GM21619 (cell line): Measurements from ENCODE around the gene LOXL3.

ENCODE experiments used
- ATAC-seq: cut with Tn5 transposase; IDR thresholded peaks from one replicate; pipeline ENCODE4 v1.9.1; 2021; ENCODE audit not compliant: unreplicated experiment

Gene LOXL3

DNA sequence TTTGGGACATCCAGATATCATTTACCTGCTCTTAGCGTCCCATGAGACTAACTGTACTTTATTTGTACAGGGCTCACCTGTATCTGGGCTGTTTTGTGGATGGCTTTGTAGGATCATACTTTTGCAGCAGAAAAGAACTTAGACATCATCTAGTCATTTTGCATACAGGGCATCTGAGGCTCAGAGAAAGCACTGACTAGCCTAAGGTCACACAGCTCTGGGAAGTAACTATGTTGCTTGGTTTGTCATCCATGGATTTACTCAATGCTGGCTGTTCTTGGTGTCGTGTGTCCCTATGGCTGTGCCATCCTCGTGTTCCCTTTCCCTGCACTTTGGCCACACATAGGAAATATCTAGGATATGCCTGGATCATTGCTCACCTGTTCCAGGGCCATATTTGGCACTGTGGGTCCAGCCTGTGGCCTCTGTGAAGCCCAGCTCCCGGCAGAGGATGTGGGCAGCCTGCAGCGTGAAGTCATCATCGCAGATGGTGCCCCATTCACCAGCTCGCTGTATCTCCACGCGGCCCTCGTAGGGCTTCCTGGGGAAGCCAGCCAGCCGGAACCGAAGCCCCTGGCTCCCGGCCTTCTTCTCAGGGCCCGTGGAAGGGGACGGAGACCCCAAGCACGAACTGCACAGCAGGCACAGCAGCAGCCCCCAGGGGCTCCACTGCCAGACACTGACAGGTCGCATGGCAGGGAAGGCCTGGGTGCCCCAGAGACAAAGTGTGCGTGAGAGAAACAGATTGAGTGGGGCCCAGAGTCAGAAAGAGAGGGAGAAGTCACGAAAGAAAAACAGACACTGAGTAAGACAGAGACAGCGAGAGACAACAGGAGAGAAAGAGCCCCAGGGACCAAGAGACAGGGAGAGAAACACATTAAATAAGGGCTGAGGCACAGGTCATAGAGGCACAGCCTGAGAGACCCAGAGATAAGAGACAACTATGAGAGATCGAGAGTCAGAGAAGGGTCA, 1.5 kb downstream of the LOXL3 start:
- no peak for ATAC-seq

DNA sequence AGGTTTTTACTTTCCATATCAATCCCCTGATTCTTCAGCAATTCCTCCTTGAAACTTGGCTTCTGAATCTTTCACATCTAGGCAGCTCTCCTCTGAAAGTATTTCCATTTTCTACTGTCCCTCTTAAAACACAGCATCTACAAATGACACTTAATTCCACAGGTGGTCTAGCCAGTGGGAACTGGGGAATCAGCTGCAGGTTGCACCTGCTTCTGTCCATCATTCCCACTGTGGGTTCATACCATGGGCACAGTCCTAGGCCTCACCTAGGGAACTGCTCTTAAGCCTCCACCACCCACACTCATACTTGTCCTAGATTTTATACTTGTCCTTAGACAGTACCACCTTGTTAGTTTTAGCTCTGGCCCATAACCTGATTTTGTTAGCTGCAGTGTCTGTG, 2.2 kb downstream of the LOXL3 start:
- no peak for ATAC-seq

DNA sequence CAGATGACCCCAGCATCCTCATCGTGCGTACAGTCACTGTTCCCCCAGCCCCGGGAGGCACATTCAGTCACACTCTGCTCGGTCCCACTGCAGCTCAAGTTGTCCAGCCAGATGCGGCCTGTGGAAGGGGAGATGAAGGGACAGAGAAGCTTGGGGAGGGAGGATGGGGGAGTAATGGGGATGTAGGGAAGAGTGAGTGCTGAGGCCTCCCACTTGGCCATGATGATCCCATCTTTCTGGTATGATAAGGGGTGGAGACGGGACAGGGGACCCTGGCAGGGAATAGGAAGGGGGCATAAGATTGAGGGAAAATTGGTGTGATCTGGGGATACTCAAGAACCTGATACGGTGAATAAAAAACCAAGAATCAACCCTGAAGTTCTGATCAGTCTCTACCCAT, 3.5 kb downstream of the LOXL3 start:
- no peak for ATAC-seq

DNA sequence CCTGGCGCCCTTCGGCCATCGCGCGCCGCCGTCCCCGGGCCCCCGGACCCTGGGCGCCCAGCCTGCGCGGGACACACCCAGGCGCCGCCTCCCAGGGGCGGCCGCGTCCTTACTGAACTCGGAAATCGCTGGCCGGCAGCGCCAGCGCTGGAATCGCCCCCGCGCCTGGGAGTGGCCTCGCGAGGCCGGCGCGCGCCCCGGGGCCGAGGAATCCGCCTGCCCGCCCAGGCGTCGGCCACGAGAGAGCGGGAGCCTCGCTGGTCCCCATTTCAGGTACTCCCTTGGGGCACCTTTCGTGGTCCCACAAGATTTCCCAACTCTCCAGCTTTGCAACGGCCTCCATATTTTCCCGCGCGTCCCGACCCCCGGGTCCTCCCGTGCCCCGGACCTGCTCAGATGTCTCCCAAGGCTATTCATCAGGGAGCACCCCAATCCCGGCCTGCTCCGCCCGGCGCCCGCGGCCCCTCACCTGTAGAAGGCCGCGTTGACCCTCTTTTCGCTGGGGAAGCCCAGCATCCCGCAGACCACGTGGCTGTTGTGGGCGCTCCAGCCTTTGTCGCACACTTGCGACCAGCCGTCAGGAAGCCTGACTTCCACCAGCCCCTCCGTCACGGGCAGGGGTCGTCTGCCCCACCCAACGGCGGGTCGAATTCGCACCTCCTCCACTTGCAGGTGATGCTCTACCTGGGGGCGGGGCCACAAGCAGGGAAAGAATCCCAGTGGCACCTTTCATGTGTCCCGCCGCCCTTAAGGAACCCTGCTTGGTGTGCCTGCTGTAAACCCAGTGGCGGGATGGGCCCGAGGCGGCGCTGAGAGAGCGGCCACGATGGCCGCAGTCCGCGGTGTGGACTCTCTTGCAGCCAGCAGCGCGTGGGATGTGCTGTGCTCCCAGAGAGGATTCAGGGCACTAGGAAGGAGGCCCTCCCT, 4.6 kb downstream of the LOXL3 start:
- no peak for ATAC-seq

DNA sequence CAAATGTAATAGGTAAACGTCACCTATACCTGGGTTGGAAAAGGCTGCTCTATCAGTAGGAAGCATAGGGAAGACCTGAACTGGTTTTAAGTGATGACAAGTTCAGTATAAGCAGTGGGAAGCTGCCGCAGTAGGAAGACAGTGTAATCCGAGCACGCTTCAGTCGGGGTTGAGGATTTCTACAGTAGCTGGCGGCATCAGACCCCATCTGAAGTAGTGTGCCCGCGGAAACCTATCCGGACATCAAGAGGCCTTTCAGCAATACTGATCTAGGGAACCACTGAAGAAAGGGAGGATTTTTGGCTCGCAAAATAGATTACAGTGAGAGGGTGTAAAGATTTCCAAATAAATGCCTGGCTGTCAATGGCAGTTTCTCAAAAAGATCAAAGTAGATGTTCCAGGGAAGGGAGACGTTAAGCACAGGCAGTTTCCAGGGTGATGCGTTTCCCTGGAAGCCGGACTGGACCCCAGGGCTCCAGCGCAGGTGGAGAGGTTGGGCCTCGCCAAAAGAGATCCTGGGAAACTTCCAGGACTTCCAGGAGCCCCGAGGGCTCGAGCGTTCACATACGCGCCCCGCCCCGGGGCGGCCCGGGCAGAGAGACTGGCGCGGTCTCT, 5.3 kb downstream of the LOXL3 start:
- ATAC-seq: no peak

DNA sequence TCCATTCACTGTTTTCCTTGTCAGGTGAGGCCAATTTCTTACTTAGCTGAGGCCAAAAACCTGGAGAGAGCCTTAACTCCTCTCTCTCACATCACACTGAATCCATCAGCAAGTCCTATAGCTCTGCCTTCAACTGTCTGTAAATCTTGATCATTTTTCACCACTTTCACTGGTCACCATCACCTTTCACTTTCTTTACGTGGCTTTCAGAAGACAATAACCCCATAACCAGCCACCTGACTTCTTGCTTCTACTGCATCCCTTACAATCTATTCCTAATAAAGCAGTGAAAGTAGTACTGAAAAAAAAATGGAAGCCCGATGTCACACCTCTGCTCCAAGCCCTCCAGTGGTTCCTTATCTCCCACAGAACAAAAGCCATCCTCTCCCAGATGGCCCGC, 7.7 kb downstream of the LOXL3 start:
- no peak for ATAC-seq

DNA sequence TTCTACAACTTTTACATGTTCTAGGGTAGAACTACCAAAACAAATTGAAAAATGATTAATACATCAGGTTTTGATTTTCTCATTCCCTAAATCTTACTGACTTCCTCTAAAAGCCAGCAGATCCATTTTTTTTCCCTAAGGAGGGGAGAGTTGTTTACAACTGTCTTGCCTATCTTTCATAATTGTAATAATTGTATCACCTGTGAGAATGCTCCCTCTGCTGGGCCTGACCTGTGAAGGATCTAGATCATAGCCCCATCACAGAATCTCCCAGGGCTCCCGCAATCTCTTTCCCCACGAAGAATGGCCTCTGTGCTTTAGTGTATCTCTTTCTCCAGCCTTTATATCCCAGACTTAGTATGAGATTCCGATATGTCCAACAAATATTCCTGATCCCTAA, 9.1 kb downstream of the LOXL3 start:
- no peak for ATAC-seq

DNA sequence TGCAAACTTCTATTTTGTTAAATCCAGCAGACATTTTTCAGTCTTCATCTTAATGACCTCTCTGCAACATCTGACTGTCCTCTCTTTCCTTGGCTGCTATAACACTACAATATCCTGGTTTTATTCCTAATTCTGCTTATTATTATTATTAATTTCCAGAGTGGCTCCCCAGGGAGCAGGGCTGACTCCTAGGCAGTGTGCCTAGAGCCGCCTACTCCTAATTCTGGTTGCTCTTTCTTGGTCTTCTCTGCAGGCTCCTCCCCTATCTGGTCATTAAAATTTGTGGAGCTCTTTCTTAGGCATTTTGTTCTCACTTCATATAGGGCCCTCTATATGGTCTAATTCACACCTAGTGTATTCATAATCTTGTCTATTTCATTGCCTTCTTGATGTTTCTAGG, 10.8 kb downstream of the LOXL3 start:
- ATAC-seq: no peak

DNA sequence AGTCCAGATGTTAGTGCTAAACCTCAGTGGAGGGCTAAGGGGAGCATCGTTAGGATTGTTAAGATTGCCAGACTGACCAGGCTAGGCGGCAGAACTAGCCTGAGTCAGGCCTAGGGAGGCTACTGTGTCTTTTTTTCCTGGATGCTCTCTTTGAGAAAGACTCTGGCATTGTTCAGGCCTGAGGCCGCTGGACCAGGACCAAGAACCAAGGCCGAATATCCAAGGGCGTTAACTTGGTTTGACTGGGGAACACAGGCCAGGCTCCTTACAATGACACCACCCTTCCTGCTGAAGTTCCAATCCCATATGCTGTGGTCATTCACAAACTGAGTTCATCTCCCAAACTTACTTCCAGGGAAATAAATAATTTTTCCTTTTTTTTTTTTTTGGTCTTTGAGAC, 13.5 kb downstream of the LOXL3 start:
- no peak for ATAC-seq

DNA sequence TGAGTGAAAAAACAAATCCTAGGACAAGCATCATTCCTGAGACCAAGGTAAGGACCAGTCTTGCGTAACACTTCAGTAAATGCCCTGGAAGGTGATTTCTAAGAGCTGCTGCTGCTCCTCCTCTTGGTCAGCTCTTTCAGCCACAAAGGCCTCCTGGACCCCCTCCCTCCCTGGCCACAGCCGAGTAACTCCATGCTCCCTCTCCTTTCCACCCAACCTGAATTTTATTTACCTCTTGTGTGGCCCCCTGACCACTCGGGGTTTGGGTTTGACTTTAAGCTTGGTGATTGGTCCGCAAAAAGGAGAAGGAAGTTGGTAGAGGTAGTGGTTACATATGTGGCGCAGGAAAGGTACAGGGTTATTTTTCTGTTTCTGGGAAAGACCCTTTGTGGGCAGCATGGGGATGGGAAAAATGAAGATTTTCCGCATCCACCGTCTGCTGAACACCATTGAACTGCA, 14.8 kb downstream of the LOXL3 start:
- no peak for ATAC-seq

DNA sequence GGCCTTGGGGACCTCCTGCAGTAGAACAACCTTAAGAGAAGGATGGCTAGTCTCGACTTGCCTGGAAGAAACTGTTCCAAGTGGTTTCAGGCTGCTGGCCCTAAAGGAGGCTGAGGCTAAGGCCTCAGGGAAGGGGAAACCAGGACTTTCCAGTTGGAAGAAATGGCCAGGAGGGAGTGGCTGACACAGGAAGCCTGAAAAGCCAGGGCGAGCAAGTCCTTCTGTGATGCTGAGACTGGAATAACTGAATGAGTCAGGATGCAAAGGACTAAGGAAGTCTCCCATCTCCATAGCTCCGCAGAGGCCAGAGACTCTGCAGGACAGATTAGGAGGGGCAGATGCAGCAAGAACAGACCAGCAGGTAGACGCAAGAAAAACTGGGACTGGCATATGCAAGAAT, 16.6 kb downstream of the LOXL3 start:
- no peak for ATAC-seq

DNA sequence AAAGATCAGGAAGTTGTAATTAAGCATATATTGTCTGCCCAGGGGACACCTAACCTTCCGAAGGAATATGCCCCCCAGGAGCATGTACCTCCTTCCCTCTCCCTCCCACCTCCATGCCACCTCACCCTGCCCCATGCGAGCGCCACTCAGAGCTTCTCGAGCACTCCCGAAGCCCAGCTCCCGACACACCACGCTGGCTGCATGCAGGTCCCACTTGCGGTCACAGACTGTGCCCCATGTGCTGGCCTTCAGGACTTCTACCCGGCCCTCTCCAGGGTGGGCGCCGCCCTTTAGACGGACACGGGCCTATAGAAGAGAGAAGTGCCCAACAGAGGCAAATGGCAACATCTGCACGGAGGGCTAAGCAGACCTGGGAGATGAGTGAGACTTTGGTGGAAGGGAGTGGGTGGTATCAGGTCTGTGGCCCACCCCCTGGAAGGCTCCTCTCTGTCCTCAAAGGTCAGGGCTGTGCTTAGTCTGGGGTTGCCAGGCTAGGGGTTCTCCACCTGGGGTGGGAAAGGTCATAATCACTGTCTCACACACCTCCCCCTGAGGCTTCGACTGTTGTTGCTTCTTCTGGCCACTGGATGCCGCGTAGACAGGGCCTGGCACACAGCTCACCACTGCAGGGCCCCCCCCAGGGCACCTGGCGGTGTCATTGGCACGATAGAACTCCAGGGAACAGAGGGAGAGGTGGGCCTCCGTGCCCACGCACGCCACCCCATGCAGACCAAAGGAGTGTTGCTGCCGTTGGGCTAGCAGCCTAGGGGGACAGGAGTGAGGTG, 17.4 kb downstream of the LOXL3 start:
- ATAC-seq: no peak

DNA sequence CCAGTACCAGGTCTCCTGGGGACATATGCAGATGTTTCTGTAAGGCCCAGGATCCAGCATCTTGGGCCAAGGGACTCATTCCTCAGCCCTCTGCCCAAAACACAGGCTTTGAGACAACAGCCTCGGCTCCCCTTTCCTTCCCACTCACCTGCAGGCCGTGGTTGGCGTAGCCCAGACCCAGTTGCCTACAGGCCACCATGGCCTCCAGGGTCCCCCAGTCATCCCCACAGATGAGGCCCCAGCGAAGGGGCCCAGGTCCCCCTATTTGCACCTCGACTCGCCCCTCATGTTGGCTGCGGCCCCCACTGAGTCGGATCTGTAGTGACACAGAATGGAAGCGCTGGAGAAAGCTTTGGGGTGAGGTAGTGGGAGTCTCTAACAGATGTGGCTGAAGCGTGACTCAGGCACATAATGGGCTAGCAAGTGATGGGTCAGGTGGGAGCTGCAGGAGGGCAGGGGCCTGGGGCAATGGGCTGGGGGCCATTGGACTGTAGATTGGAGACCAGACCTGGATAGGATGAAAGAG, 18.2 kb downstream of the LOXL3 start:
- ATAC-seq: no peak

DNA sequence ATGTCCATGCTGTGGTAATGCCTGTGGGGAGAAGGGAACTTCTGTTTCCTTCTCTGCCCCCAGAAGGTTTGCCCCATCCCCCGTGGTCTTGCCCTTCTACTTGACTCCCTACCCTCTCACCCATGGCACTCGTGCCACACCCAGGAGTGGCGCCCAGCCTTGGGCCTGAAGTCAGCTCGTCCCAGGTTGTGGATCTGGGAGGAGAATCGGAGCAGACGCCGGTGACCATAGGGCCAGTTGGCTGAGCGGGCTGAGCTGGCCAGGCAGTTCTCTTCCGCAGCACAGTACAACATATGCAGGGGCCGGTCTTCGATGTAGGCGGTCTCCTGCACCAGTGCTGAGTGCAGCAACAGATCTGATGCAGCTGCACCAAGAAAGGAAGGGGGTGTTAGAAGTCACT, 19.3 kb downstream of the LOXL3 start:
- no peak for ATAC-seq

DNA sequence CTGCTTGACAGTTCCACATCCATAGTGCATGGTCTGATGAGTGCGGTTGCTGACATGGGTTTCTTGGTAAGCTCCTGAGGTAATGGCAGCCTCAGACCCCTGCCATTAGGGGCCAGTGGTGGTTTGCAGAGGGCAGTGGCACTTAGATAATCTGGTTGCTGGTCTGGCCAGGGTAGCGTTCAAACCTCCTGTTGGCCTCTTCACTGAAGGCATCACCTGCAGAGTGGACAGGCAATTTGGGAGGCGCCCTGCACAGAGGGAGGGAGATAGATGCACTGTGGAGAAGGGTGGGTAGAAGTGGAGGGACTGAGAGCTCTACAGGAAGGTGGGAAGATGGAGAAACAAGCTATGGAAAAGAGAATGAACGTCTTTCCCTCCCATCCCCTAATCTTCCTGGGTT, 20.3 kb downstream of the LOXL3 start:
- ATAC-seq: no peak

DNA sequence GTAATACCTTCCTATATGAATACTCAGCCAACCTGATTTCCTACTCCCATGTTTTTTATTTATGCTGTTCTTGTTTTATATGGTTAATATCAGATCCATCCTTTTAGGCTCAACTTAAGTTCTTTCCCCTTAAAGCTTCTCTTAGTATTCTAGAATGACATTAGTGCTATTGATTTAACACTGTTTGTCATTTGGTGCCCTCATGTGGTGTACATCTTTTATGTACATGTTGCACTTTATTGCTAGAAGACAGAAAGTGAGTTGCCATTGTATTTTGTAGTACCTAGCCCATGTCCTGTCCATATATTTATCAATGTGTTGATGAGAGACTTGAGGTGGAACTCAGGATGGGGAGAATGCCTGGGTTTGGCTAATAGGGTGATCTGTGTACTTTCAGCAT, 21.5 kb downstream of the LOXL3 start:
- ATAC-seq: no peak

DNA sequence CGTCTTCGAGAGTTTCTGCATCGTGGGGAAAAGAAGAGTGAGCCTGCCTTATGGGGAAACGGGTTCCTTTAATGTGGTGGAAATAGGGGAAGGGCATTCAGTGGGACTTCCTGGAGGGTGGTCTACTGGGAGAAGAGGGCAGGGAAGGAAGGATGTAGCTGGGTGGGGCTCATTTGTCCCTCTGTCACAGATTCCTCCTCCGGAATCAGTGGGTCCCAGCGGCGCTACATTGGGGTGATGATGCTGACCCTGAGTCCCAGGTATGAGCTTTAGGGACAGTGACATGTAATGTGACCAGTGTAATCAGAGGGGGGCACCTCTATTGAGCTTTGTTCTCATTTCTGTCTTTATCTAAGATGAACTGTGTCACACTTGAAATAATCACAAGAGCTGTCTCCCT, 22.1 kb downstream of the LOXL3 start:
- no peak for ATAC-seq

DNA sequence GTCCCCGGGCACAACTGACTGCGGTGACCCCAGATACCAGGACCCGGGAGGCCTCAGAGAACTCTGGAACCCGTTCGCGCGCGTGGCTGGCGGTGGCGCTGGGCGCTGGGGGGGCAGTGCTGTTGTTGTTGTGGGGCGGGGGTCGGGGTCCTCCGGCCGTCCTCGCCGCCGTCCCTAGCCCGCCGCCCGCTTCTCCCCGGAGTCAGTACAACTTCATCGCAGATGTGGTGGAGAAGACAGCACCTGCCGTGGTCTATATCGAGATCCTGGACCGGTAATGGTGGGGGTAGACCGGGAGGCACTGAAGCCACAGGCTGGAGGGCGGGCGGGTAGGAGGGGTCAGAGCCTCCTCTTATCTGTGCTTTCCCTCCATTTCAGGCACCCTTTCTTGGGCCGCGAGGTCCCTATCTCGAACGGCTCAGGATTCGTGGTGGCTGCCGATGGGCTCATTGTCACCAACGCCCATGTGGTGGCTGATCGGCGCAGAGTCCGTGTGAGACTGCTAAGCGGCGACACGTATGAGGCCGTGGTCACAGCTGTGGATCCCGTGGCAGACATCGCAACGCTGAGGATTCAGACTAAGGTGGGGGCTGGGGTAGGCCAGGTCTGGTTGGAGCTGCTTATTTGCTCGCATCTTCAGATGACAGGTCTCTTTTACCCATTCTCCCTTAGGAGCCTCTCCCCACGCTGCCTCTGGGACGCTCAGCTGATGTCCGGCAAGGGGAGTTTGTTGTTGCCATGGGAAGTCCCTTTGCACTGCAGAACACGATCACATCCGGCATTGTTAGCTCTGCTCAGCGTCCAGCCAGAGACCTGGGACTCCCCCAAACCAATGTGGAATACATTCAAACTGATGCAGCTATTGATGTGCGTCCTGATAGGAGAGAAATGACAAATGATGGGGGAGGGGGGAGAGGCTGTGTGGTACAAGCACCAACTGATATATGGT, 23.2 kb downstream of the LOXL3 start:
- peak; percentile 37 for ATAC-seq
